Hematopoietic multipotent progenitor cell (in vitro differentiated cells): Measurements from ENCODE around the gene PNLIP. TPM values are rescaled to one million over a fixed set of nuclear protein-coding genes. Genes with fewer than 3 reads are reported as not detected.

Experiments
- DNase-seq, 3 donors: peaks; one replicate each; pipeline ENCODE4 v3.0.0-alpha.2; 2011 to 2015; ENCODE audit warnings: low read depth in 2 of 3, low spot score in 2 of 3
- small RNA-seq: library from RNA; depleted of rRNA; stranded (forward); fragments of <200 nt; gene quantifications from one replicate; pipeline ENCODE3, GENCODE V24; 2012
- total RNA-seq: library from RNA; depleted of rRNA; stranded (reverse); fragments of >200 nt; gene quantifications from one replicate; pipeline ENCODE4 v1.2.3, GENCODE V29; 2012

PNLIP gene
- total RNA-seq, 1 donor, result not detected

- DNase-seq, result no peak
Observed at GRCh38 chr10:116612107-116612769, 66.5 kb downstream of the PNLIP start.

- DNase-seq, result no peak
Observed at GRCh38 chr10:116613471-116613870, 67.7 kb downstream of the PNLIP start.

DNA sequence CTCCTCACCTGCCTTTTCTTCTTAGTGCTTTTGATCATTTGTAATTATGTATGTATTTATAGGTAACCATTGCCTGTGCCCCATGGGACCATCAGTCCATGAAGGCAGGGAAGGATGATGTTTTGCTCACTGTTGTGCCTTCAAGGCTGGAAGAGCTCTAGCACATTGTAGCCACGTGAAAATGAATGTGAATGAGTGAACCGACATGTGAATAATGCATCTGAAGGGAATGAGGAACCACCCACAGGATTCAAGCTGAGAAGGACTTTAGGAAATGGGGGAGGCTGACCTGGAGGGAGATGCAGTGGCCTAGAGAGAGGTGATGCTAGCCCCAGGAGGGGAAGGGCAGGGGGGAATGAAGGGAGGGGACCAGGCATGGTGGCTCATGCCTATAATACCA, 69.1 kb downstream of the PNLIP start:
- DNase-seq, result no peak

- no peak for DNase-seq
Observed at GRCh38 chr10:116615199-116615776, 69.6 kb downstream of the PNLIP start.

Small RNA genes within 50 kb of the gene (small RNA-seq; reads per million reads assigned to genes)
- not detected for gene RNU6-1090P

Other genes with a start within 250 kb of the PNLIP start
- gene CCDC172, start 221.5 kb upstream of the PNLIP start, total RNA-seq, result not detected
- not detected for gene PNLIPRP3, start 118.1 kb upstream of the PNLIP start, total RNA-seq
- not detected for gene PNLIPRP1, start 45.0 kb downstream of the PNLIP start, total RNA-seq
- not detected for gene PNLIPRP2, start 75.0 kb downstream of the PNLIP start, total RNA-seq
- gene HSPA12A, start 196.6 kb downstream of the PNLIP start, total RNA-seq, result 0.54 TPM